Heart left ventricle (tissue), 13 donors: Measurements from ENCODE around the gene ADAMTS3.

ENCODE experiments used
- CTCF ChIP-seq, 12 donors: fragments of 200-600 bp; sonication (generic) in 4 of 12; IDR thresholded peaks; one replicate each; pipeline versions ENCODE4 v1.5.0 to v1.8.0; 2018 to 2022; ENCODE audit warnings: antibody characterized with exemption in 12 of 12, mild to moderate bottlenecking in 5 of 12
- POLR2A ChIP-seq, 2 donors: fragments of 450-650 bp; IDR thresholded peaks; one replicate each; pipeline ENCODE4 v1.6.1; 2017; ENCODE audit warnings: antibody characterized with exemption in 2 of 2, mild to moderate bottlenecking in 2 of 2, moderate library complexity in 2 of 2
- donor health status: ischemic (EF 13 %, LVEDD 7.1; RV severe dilation, severe dysfunction).
- donor health status: DM: no; HTN: yes; CAD: no.
- donor health status: DM: no; HTN: no; CAD: no.
- donor health status: ischemic (EF 25% LVEDD 6.9; RV normal size, moderate dysfunction).
- donor health status: ischemic (EF 25% LVEDD 5.7; RV mildly dilated, moderate dysfunction).
- donor health status: ischemic (EF 35%, LVEDD 5.7; RV mildly dilated, moderate dysfunction).
- donor health status: nonischemic (EF 11% LVEDD 7.7; RV severe dilation, severe dysfunction).
- donor health status: DM: yes; HTN: yes; CAD: no.
- donor health status: PGD.
- donor health status: ischemic (EF 29% LVEDD 5.4; RV normal size, mild dysfunction).
- donor health status: nonischemic (EF 23%, LVEDD 6.1; RV moderate dilation, normal function).

GRCh38 chr4:72422416-72422815 lies 146.6 kb downstream of the ADAMTS3 start:
- no peak for TF ChIP-seq POLR2A (IDR thresholded peaks at IDR 0.05)
- no peak for TF ChIP-seq CTCF (IDR thresholded peaks at IDR 0.05)
